Chondrocyte (in vitro differentiated cells): ENCODE data around the gene ENC1. TPM values are rescaled to one million over a fixed set of nuclear protein-coding genes. Genes with fewer than 3 reads are reported as not detected.

Experiments
- DNase-seq: peaks from one replicate; pipeline ENCODE4 v3.0.0; 2021; ENCODE audit warnings: mixed read lengths, low spot score
- H3K27ac Mint-ChIP-seq: one replicate; pipeline ENCODE4 v1.8.0; 2021; ENCODE audit warnings: mild to moderate bottlenecking, moderate library complexity, mixed read lengths; ENCODE audit not compliant: unreplicated experiment
- H3K27me3 Mint-ChIP-seq: 2 replicates; pipeline ENCODE4 v1.8.0; 2021; ENCODE audit warnings: low read depth, mixed read lengths
- H3K36me3 Mint-ChIP-seq: 2 replicates; pipeline ENCODE4 v1.8.0; 2021; ENCODE audit warnings: low read depth, mixed read lengths
- H3K4me1 Mint-ChIP-seq: 2 replicates; pipeline ENCODE4 v1.8.0; 2021; ENCODE audit warnings: low read depth, mild to moderate bottlenecking, mixed read lengths
- H3K4me3 Mint-ChIP-seq: one replicate; pipeline ENCODE4 v1.8.0; 2021; ENCODE audit warnings: mild to moderate bottlenecking, moderate library complexity, mixed read lengths; ENCODE audit not compliant: unreplicated experiment
- H3K9me3 Mint-ChIP-seq: 2 replicates; pipeline ENCODE4 v1.8.0; 2021; ENCODE audit warnings: low read depth, mixed read lengths
- CTCF ChIP-seq: fragments of 200-600 bp; sonication (generic); IDR thresholded peaks from 2 replicates; pipeline ENCODE4 v1.5.0; 2021; ENCODE audit warnings: antibody characterized with exemption, mild to moderate bottlenecking, moderate library complexity
- total RNA-seq: library from RNA; stranded (reverse); gene quantifications from 3 replicates; pipeline ENCODE4 v1.2.1, GENCODE V29; 2021

Gene ENC1
- total RNA-seq, 1 donor from 2014 or later: 51.1 TPM

GRCh38 chr5:74623748-74624408 lies 16.6 kb downstream of the ENC1 start:
- no peak overlapping the region for H3K27ac Mint-ChIP-seq
- H3K36me3 Mint-ChIP-seq: peaks cover 8% of the 10 kb centered on the region
- H3K4me1 Mint-ChIP-seq: peaks cover 15% of the 10 kb centered on the region
- no peaks in the 10 kb centered on the region for H3K9me3 Mint-ChIP-seq
- TF ChIP-seq CTCF: no peak
- no peak overlapping the region for H3K4me3 Mint-ChIP-seq
- no peaks in the 10 kb centered on the region for H3K27me3 Mint-ChIP-seq
- no peak for DNase-seq

- Mint-ChIP-seq H3K36me3 (peaks cover 8% of the 10 kb centered on the region), H3K4me3 (no peak overlapping the region), H3K4me1 (peaks cover 15% of the 10 kb centered on the region), H3K27ac (no peak overlapping the region), H3K9me3 (no peaks in the 10 kb centered on the region), H3K27me3 (no peaks in the 10 kb centered on the region)
- no peak for DNase-seq
- TF ChIP-seq CTCF: no peak
Measured at GRCh38 chr5:74623006-74623611, 17.4 kb downstream of the ENC1 start.

- H3K36me3 Mint-ChIP-seq: no peaks in the 10 kb centered on the region
- no peak for TF ChIP-seq CTCF
- no peaks in the 10 kb centered on the region for H3K27me3 Mint-ChIP-seq
- no peak overlapping the region for H3K27ac Mint-ChIP-seq
- DNase-seq: no peak
- H3K9me3 Mint-ChIP-seq: no peaks in the 10 kb centered on the region
- peaks cover 15% of the 10 kb centered on the region for H3K4me1 Mint-ChIP-seq
- no peak overlapping the region for H3K4me3 Mint-ChIP-seq
Measured at GRCh38 chr5:74622122-74622521, 18.4 kb downstream of the ENC1 start.

DNA sequence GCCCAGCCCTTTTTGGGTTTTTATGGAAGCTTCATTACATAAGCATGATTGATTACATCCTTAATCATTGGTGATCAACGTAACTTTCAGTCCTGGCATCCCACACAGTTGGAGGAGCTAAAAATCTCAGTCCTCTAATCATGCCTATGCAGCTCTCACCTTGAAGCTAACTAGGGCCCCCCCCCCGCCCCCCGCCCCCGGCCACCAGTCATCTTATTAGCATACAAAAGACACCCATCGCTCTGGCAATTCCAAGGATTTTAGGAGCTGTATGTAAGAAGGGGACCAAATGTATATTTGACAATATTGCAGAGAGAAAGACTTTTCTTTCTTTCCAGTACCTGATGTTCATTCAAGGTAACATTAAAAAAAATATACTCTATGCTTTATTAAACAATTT lies 19.0 kb downstream of the ENC1 start:
- H3K4me1 Mint-ChIP-seq: peaks cover 14% of the 10 kb centered on the region
- H3K36me3 Mint-ChIP-seq: no peaks in the 10 kb centered on the region
- no peak for TF ChIP-seq CTCF

DNA sequence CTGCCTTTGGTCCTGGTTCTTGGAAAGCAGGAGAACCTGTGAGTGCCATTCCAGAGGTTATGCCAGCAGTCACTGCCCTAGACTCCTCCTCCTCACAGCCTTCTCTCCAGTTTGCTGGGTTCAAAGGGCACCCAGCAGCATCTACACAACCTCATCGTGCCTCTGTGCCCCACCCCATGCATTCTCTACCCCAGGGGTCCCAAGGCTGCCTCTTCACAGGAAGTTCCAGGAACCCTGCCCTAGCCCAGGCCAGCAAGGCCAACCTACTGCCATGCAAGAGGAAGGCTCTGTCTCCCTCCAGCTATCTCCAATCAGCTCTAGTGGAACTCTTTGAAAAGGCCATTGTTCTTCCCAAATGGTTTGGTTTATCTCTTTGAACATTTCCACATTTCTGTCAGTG lies 21.2 kb downstream of the ENC1 start:
- H3K4me3 Mint-ChIP-seq: no peak overlapping the region
- H3K4me1 Mint-ChIP-seq: peaks cover 4% of the 10 kb centered on the region
- DNase-seq: no peak

More for the DNA sequence above, 19.0 kb downstream of the ENC1 start:
- no peak overlapping the region for H3K4me3 Mint-ChIP-seq
- DNase-seq: no peak
- no peak overlapping the region for H3K27ac Mint-ChIP-seq
- H3K27me3 Mint-ChIP-seq: no peaks in the 10 kb centered on the region
- no peaks in the 10 kb centered on the region for H3K9me3 Mint-ChIP-seq

More for the DNA sequence above, 21.2 kb downstream of the ENC1 start:
- Mint-ChIP-seq H3K27ac (no peak overlapping the region), H3K27me3 (no peaks in the 10 kb centered on the region), H3K9me3 (no peaks in the 10 kb centered on the region), H3K36me3 (no peaks in the 10 kb centered on the region)
- no peak for TF ChIP-seq CTCF
